ENCODE results near the gene LSM5. TPM values are rescaled to one million over a fixed set of nuclear protein-coding genes. Genes with fewer than 3 reads are reported as not detected.

LSM5 gene
- total RNA-seq, 8 experiments from 2014 or later = 33.9 to 102 (median 64.5) TPM

Other genes starting within 250 kb of the LSM5 start
- 10 to 100 TPM; 21.3 to 38.4 (median 32.9) TPM for gene AVL9, start 5.1 kb upstream of the LSM5 start, total RNA-seq

All from motor neuron (in vitro differentiated cells).